Measurements from ENCODE around the gene TRRAP. TPM values are rescaled to one million over a fixed set of nuclear protein-coding genes. Genes with fewer than 3 reads are reported as not detected.

The TRRAP gene
- total and polyA plus RNA-seq, 2 of the 8 experiments (the other 6 are each of a cell fraction or from before 2014, with no cell fraction given) = 21.7 to 48.6 TPM

GRCh38 chr7:98913612-98914011, 35.3 kb downstream of the TRRAP start:
- Histone ChIP-seq H4K5ac (ENCODE audit: insufficient read length, low read depth, low read length) (no peak overlapping the region), H3K79me1 (ENCODE audit: low read depth, low read length) (no peaks in the 10 kb centered on the region), H3K4me3 (ENCODE audit: extremely low read depth in 1 of 4, insufficient read depth in 2 of 4, low read depth in 3 of 4, low read length in 4 of 4) (no peak overlapping the region), H3K4me1 (replicated peaks in 1 of 4; ENCODE audit: control insufficient read depth in 3 of 4, insufficient read depth in 4 of 4, low read length in 3 of 4) (no peaks in the 10 kb centered on the region), H3K18ac (ENCODE audit: extremely low read depth, low read length) (no peak overlapping the region), H2BK120ac (replicated peaks; ENCODE audit: low read depth, low read length) (no peak overlapping the region), H3K56ac (replicated peaks; ENCODE audit: insufficient read length, low read depth, low read length) (no peak overlapping the region), H2AFZ (ENCODE audit: low read length) (no peak overlapping the region), H3K4ac (replicated peaks; ENCODE audit: insufficient read length, low read depth, low read length) (no peak overlapping the region), H3K23me2 (ENCODE audit: low read depth, low read length) (no peaks in the 10 kb centered on the region), H3K9ac (replicated peaks in 1 of 4; ENCODE audit: extremely low read depth in 1 of 4, low read depth in 3 of 4, low read length in 3 of 4) (no peak overlapping the region), H4K8ac (ENCODE audit: extremely low read depth, insufficient read depth, low read length) (no peak overlapping the region), H3K4me2 (ENCODE audit: insufficient read depth in 1 of 2, low read depth in 2 of 2, low read length in 2 of 2) (no peak overlapping the region), H3K9me3 (ENCODE audit: insufficient read depth in 2 of 2, low read depth in 1 of 2, low read length in 1 of 2) (no peaks in the 10 kb centered on the region), H4K20me1 (replicated peaks in 1 of 2; ENCODE audit: control insufficient read depth in 1 of 2, insufficient read depth in 2 of 2, low read length in 2 of 2) (peaks cover 0 to 5% of the 10 kb centered on the region in 2 experiments), H4K91ac (replicated peaks; ENCODE audit: insufficient read length, low read length) (no peak overlapping the region), H2AK5ac (ENCODE audit: low read depth, low read length) (no peak overlapping the region), H2BK15ac (ENCODE audit: low read length) (no peak overlapping the region), H3K27me3 (replicated peaks in 1 of 4; ENCODE audit: control insufficient read depth in 3 of 4, extremely low read depth in 1 of 4, insufficient read depth in 3 of 4, low read length in 3 of 4) (no peaks in the 10 kb centered on the region), H3K36me3 (ENCODE audit: control insufficient read depth in 2 of 4, insufficient read depth in 4 of 4, low read length in 3 of 4) (peaks cover 32 to 85% (median 59%) of the 10 kb centered on the region in 4 experiments), H2BK5ac (ENCODE audit: low read depth, low read length) (no peak overlapping the region), H3K79me2 (ENCODE audit: control insufficient read depth in 1 of 2, insufficient read depth in 2 of 2, low read length in 2 of 2) (no peaks in the 10 kb centered on the region), H3K23ac (ENCODE audit: insufficient read length) (no peak overlapping the region), H2BK12ac (ENCODE audit: low read depth, low read length) (no peak overlapping the region), H2BK20ac (ENCODE audit: low read length) (no peak overlapping the region), H3K14ac (ENCODE audit: insufficient read length) (no peak overlapping the region), H3K27ac (ENCODE audit: low read depth, low read length) (no peak overlapping the region)
- FAIRE-seq = no peak
- ChIA-PET CTCF (ENCODE audit: partially characterized antibody) (interaction anchor here (0.6 to 0.8 kb wide), 2 partner anchors 8 to 180 kb away, joined by 3 read pairs; no protein-coding TSS in a partner anchor), POLR2A (ENCODE audit: partially characterized antibody) (no interaction called here)
- no peak for DNase-seq (ENCODE audit: low read depth in 1 of 2, low spot score in 2 of 2)
- TF ChIP-seq KDM5A (IDR thresholded peaks at IDR 0.05; ENCODE audit: low read length) = no peak
- TF ChIP-seq CEBPB (IDR thresholded peaks at IDR 0.05; ENCODE audit: low read depth, low read length) = no peak
- no peak for TF ChIP-seq POLR2AphosphoS5 (IDR thresholded peaks at IDR 0.05; ENCODE audit: low read depth, low read length)
- TF ChIP-seq BCL11A (IDR thresholded peaks at IDR 0.05; ENCODE audit: low read depth in 2 of 2, low read length in 2 of 2) = no peak
- TF ChIP-seq SIRT6 (IDR thresholded peaks at IDR 0.05; ENCODE audit: low read length) = no peak
- no peak for TF ChIP-seq TCF12 (IDR thresholded peaks at IDR 0.05; ENCODE audit: low read depth, low read length)
- TF ChIP-seq FOSL1 (IDR thresholded peaks at IDR 0.05; ENCODE audit: insufficient read depth, low read depth, low read length) = no peak
- TF ChIP-seq CREB1 (IDR thresholded peaks at IDR 0.05) = no peak
- no peak for TF ChIP-seq RXRA (IDR thresholded peaks at IDR 0.05; ENCODE audit: insufficient read depth, low read depth, low read length)
- TF ChIP-seq RBBP5 (IDR thresholded peaks at IDR 0.05; ENCODE audit: borderline replicate concordance, low read depth, low read length) = no peak
- TF ChIP-seq, protein P1, sequence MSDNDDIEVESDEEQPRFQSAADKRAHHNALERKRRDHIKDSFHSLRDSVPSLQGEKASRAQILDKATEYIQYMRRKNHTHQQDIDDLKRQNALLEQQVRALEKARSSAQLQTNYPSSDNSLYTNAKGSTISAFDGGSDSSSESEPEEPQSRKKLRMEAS (IDR thresholded peaks at IDR 0.05) = no peak
- no peak for TF ChIP-seq RAD21 (IDR thresholded peaks at IDR 0.05 in 1 of 2, conservative IDR thresholded peaks at IDR 0.05 in 1 of 2; ENCODE audit: low read depth in 2 of 2, low read length in 2 of 2)
- no peak for TF ChIP-seq GABPA (IDR thresholded peaks at IDR 0.05; ENCODE audit: borderline replicate concordance, insufficient read depth, low read length)
- TF ChIP-seq BACH1 (IDR thresholded peaks at IDR 0.05; ENCODE audit: low read length) = no peak
- no peak for TF ChIP-seq TAF1 (IDR thresholded peaks at IDR 0.05; ENCODE audit: low read depth, low read length)
- no peak for TF ChIP-seq GTF2F1 (IDR thresholded peaks at IDR 0.05; ENCODE audit: borderline replicate concordance, low read depth, low read length)
- no peak for TF ChIP-seq RFX5 (IDR thresholded peaks at IDR 0.05; ENCODE audit: borderline replicate concordance, low read depth, low read length)

All from H1 (cell line).